GM21737 (cell line): ENCODE measurements around the gene CBX7.

Experiments used
- ATAC-seq: cut with Tn5 transposase; IDR thresholded peaks from one replicate; pipeline ENCODE4 v1.9.1; 2021; ENCODE audit warnings: mild to moderate bottlenecking, moderate library complexity; ENCODE audit not compliant: unreplicated experiment

CBX7 gene

GRCh38 chr22:39152511-39153219 lies at the start of gene CBX7:
CBX7 (minus strand) TSS chr22:39152680; CDS start chr22:39152444, 236 bp downstream.
- peak; percentile 70 for ATAC-seq

DNA sequence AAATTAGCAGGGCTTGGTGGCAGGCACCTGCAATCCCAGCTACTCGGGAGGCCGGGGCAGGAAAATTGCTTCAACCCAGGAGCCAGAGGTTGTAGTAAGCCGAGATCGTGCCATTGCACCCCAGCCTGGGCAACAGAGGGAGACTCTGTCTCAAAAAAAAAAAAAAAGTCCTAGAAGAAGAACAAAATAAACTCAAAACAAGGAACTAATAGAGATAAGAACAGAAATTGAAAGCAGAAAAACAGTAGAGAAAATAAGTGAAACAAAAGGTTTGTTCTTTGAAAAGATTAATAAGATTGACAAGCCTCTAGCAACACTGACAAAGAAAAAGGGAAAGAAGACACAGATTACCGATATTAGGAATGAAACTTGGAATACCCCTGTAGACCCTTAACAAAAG lies 45.1 kb upstream of the CBX7 start:
- ATAC-seq, result no peak

DNA sequence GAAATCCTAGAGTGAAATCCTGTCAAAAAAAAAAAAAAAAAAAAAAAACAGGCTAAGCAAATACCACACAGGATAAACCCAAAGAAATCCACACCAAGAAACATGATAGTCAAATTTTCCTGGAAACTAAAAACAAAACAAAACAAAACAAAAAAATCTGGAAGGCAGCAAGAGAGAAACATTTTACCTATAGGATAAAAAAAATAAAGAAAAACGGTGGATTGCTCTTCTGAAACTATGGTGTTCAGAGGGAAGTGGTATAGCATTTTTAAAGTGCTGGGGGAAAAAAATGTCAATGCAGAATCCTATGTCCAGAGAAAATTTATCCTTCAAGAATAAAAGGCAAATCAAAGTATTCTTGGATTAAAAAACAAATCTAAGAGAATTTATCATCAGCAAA lies 41.6 kb upstream of the CBX7 start:
- ATAC-seq, result no peak

- no peak for ATAC-seq
Observed at GRCh38 chr22:39188809-39189208, 36.3 kb upstream of the CBX7 start.

GRCh38 chr22:39185601-39186012 lies 33.1 kb upstream of the CBX7 start:
- ATAC-seq, result no peak

- no peak for ATAC-seq
Observed at GRCh38 chr22:39184586-39185577, 32.4 kb upstream of the CBX7 start.

DNA sequence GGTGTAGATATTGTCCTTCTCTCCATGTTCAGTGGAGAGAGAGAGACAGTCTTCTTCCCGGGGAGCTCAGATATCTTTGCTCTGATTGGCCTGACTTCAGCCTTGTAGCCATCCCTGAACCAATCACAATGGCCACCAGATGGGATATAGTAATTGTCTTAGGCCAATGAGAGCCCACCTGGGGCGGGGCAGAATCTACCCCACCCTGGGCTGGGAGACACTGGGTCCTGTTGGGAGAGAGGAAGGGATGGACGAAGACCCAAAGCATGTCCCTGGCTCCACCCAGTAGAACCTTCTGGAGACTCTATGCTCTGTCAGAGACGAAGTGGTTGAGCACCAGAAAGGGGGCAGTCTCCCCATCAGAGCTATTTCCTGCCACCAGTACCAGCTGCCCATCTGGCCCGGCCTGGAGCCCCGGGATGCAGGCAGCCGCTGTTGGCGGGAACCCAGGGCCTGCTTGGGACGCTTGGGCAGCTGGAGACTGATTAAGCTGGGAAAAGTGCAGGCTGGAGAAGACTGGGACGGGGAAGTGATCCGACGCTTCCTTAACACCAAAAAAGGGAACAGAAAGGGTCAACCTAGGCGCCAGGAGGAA lies 31.6 kb upstream of the CBX7 start:
- no peak for ATAC-seq

- no peak for ATAC-seq
Observed at GRCh38 chr22:39182478-39183030, 30.1 kb upstream of the CBX7 start.

DNA sequence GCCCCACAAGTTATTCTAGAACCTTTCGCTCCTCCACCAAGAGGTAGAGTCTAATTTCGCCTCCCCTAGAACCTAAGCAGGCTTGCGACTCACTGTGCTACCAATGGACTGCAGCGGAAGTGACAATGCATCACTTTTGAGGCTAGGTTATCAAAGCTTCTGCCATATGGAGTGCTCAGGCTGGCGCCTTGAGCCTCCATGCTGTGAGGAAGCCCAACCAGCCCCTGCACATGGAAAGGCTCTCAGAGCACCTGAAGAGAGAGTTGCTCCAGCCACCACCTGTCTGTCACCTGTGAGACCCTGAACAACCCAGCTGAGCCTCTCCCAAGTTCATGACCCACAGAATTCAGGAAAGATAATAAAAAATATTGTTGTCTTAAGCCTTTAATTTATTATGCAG lies 29.3 kb upstream of the CBX7 start:
- ATAC-seq, result no peak

DNA sequence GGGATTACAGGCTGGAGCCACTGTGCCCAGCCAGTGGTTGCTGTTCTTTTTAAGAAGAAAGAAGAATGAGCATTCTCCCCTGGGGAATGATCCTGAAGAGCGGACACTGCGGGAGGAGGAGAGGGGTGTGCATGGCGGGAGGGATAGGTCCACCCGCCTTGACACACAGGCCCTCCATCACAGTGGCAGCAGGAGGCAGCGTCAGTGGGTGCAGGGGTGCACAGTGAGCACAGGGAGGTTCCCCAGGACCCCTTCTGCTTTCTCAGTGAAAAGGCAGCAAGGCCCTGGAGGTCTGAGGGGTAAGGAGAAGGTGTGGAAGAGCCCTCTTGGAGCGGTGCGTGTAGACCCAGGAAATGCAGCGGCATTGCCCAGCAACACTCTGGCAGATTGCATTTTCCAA lies 28.9 kb upstream of the CBX7 start:
- no peak for ATAC-seq

GRCh38 chr22:39179841-39180335 lies 27.4 kb upstream of the CBX7 start:
- no peak for ATAC-seq

GRCh38 chr22:39179401-39179827 lies 26.9 kb upstream of the CBX7 start:
- ATAC-seq, result no peak

- ATAC-seq, result no peak
Observed at GRCh38 chr22:39178206-39179111, 26.0 kb upstream of the CBX7 start.

- no peak for ATAC-seq
Observed at GRCh38 chr22:39177791-39178190, 25.3 kb upstream of the CBX7 start.

- ATAC-seq, result no peak
Observed at GRCh38 chr22:39177456-39177775, 24.9 kb upstream of the CBX7 start.

- no peak for ATAC-seq
Observed at GRCh38 chr22:39176714-39177455, 24.4 kb upstream of the CBX7 start.

GRCh38 chr22:39176143-39176713 lies 23.7 kb upstream of the CBX7 start:
- no peak for ATAC-seq

GRCh38 chr22:39175353-39176142 lies 23.1 kb upstream of the CBX7 start:
- no peak for ATAC-seq
